ENCODE data around the gene SIM2.
"Not testable (repeated sequence)": the region's sequence is repeated elsewhere in the genome, so short reads cannot be mapped to it uniquely, and the experiment has no call there.

Gene SIM2

DNA sequence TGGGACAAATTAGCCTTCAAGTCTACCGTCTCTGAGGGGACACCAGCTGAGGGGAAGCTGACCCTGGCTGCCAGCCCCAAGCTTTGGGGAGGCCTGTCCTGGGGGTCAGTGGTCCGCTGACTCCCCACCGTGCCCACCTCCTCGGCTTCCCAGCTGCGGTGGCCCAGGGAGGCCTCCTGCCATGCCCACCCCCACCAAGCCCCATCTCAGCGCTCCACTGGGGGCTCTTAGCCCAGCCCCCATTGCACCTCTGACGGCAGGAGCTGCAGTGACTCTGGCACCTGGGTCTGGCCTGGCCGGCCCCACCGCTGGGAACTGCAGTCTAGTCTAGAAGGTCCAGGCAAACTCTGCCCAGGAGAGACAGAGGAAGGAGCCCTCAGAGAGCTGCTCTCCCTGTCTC is 30.2 kb upstream of the SIM2 start:
- WGBS, result 90% methylated on average over 9 of the region's 9 CpGs
- Histone ChIP-seq H3K9ac (ENCODE audit: low read depth, low read length) (no peak overlapping the region), H3K27me3 (ENCODE audit: insufficient read depth, low read length) (peaks cover 6% of the 10 kb centered on the region), H3K36me3 (ENCODE audit: insufficient read depth, low read length) (no peaks in the 10 kb centered on the region), H3K4me1 (ENCODE audit: insufficient read depth, low read length) (peaks cover 2% of the 10 kb centered on the region; the same call in 1 of the 2 replicates), H3K9me3 (ENCODE audit: insufficient read depth, low read depth, low read length) (no peaks in the 10 kb centered on the region), H3K4me3 (ENCODE audit: low read length) (no peak overlapping the region), H3K27ac (ENCODE audit: low read depth, low read length) (no peak overlapping the region)

DNA sequence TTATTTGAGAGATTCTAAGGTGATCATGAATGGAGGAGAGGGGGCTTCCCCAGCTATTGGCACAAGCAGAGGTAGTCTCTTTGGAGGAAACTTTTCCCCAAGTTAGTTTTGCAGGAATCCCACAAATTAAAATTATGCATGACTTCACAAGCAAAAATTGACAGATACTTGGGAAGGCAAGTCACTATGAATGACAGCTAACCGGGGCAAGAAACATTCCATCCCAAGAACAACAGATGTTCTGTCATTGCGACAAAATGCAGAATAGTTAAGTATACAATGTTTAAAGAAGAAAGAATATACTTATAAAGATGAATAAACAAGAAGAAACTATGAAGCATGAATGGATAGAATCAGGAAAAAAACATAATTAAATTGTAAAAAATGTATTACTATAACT is 27.1 kb upstream of the SIM2 start:
- WGBS, result 92% methylated on average over 1 of the region's 2 CpGs
- H3K4me1 ChIP-seq (ENCODE audit: insufficient read depth, low read length), result peaks cover 6% of the 10 kb centered on the region; the same call in 1 of the 2 replicates
- no peaks in the 10 kb centered on the region for H3K36me3 ChIP-seq (ENCODE audit: insufficient read depth, low read length)
- peaks cover 18% of the 10 kb centered on the region for H3K27me3 ChIP-seq (ENCODE audit: insufficient read depth, low read length)
- H3K9ac ChIP-seq (ENCODE audit: low read depth, low read length), result no peak overlapping the region
- no peak overlapping the region for H3K27ac ChIP-seq (ENCODE audit: low read depth, low read length)
- no peak overlapping the region for H3K4me3 ChIP-seq (ENCODE audit: low read length)
- H3K9me3 ChIP-seq (ENCODE audit: insufficient read depth, low read depth, low read length), result no peaks in the 10 kb centered on the region

DNA sequence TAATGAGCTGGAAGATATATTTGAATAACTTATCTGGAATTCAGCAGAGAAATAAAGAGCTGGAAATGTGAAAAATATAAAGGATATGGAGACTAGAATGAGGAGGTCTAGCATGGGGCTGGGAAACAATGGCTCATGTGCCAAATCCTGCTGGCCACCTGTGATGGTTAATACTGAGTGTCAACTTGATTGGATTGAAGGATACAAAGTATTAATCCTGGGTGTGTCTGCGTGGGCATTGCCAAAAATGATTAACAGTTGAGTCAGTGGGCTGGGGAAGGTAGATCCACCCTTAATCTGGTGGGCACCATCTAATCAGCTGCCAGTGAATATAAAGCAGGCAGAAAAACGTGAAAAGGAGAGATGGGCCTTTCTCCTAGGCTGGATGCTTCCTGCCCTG is 26.6 kb upstream of the SIM2 start:
- not testable (repeated sequence) for H3K4me3 ChIP-seq (ENCODE audit: low read length); H3K27ac ChIP-seq (ENCODE audit: low read depth, low read length); H3K4me1 ChIP-seq (ENCODE audit: insufficient read depth, low read length); H3K9me3 ChIP-seq (ENCODE audit: insufficient read depth, low read depth, low read length); H3K36me3 ChIP-seq (ENCODE audit: insufficient read depth, low read length); H3K9ac ChIP-seq (ENCODE audit: low read depth, low read length)
- WGBS, result 87% methylated on average over 2 of the region's 2 CpGs
- peaks cover 22% of the 10 kb centered on the region for H3K27me3 ChIP-seq (ENCODE audit: insufficient read depth, low read length)

DNA sequence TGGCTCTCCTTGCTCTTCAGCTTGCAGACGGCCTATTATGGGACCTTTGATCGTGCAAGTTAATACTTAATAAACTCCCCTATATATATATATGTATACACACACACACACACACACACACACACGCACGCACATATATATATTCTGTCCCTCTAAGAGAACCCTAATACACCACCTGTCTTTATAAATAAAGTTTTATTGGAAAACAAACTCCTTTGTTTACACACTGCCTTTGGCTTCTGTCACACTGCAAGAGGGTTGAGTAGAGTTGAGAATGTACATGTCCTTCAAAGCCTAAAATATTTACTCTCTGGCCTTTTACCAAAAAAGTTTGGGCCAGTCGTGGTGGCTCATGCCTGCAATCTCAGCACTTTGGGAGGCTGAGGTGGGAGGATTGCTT is 26.2 kb upstream of the SIM2 start:
- Histone ChIP-seq H3K27me3 (ENCODE audit: insufficient read depth, low read length) (peaks cover 26% of the 10 kb centered on the region), H3K9me3 (ENCODE audit: insufficient read depth, low read depth, low read length) (no peaks in the 10 kb centered on the region), H3K36me3 (ENCODE audit: insufficient read depth, low read length) (no peaks in the 10 kb centered on the region), H3K4me3 (ENCODE audit: low read length) (no peak overlapping the region), H3K4me1 (ENCODE audit: insufficient read depth, low read length) (peaks cover 9% of the 10 kb centered on the region; the same call in 1 of the 2 replicates), H3K9ac (ENCODE audit: low read depth, low read length) (no peak overlapping the region), H3K27ac (ENCODE audit: low read depth, low read length) (no peak overlapping the region)
- WGBS, result 94% methylated on average over 2 of the region's 5 CpGs

DNA sequence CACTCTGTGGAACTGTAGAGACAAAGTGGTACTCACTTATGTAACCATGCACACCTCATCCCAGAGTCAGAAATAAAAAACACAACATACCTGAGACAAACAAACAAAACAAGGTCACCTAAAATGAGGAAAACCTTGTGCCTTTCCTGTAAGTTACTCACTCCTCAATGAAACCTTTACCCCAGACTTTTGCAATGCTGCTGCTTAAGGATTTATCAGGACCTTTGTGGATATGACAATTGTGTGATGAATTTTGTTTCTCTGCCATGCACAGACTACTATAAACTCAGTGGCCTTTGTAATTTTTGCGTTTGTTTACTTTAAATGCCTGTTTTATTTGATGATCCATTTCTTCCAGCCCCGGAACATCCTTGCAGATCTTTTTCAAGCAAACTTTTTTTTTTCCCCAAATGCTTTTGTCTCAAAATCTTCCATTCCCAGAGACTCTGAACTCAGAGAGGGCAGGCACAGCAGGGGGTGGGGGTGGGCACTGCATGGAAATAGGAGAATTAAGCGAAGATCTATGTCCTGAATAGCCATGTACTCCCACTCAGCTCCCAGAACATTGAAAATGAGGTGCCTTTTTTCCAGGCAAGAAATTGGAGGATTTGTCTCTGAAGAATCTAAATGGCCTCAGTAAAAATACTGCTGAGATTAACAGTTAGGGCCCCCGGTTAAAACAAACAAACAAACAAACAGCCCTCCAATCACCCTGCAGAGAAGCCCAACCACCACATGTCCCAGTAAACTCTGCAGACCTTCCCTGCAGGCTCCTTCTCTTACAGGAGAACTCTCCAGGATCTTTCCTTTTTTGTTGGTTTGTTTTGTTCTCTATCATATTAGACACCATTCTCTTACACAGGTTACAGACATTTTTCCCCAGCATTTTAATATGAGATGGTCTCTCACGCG is 22.6 kb upstream of the SIM2 start:
- peaks cover 9% of the 10 kb centered on the region; the same call in 1 of the 2 replicates for H3K4me1 ChIP-seq (ENCODE audit: insufficient read depth, low read length)
- H3K9ac ChIP-seq (ENCODE audit: low read depth, low read length), result no peak overlapping the region
- peaks cover 10% of the 10 kb centered on the region; the same call in 1 of the 2 replicates for H3K9me3 ChIP-seq (ENCODE audit: insufficient read depth, low read depth, low read length)
- H3K36me3 ChIP-seq (ENCODE audit: insufficient read depth, low read length), result no peaks in the 10 kb centered on the region
- peaks cover 43% of the 10 kb centered on the region for H3K27me3 ChIP-seq (ENCODE audit: insufficient read depth, low read length)
- no peak overlapping the region for H3K27ac ChIP-seq (ENCODE audit: low read depth, low read length)
- WGBS, result 36% methylated on average over 6 of the region's 6 CpGs
- no peak overlapping the region for H3K4me3 ChIP-seq (ENCODE audit: low read length)

DNA sequence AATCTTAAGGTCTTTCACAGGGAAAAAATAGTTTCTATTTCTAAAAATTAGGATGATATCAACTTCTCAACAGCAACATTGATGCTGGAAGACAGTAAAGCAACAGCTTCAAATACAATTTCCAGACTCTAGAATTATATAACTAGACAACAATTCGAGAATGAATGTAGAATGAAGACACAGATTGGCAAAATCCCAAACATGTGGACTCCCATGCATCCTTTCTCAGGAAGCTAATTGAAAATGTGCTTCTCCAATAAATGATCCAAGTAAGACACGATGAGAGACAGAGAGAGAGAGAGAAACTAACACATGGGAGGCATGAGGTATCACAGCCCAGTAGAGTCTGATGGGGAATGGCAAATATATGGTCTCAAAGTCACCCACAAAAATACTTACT is 21.5 kb upstream of the SIM2 start:
- WGBS, result 100% methylated on average over 2 of the region's 2 CpGs
- H3K9me3 ChIP-seq (ENCODE audit: insufficient read depth, low read depth, low read length), result peaks cover 15% of the 10 kb centered on the region; the same call in 1 of the 2 replicates
- H3K36me3 ChIP-seq (ENCODE audit: insufficient read depth, low read length), result no peaks in the 10 kb centered on the region
- no peak overlapping the region for H3K9ac ChIP-seq (ENCODE audit: low read depth, low read length)
- peaks cover 9% of the 10 kb centered on the region; the same call in 1 of the 2 replicates for H3K4me1 ChIP-seq (ENCODE audit: insufficient read depth, low read length)
- no peak overlapping the region for H3K27ac ChIP-seq (ENCODE audit: low read depth, low read length)
- no peak overlapping the region for H3K4me3 ChIP-seq (ENCODE audit: low read length)
- peaks cover 43% of the 10 kb centered on the region for H3K27me3 ChIP-seq (ENCODE audit: insufficient read depth, low read length)

DNA sequence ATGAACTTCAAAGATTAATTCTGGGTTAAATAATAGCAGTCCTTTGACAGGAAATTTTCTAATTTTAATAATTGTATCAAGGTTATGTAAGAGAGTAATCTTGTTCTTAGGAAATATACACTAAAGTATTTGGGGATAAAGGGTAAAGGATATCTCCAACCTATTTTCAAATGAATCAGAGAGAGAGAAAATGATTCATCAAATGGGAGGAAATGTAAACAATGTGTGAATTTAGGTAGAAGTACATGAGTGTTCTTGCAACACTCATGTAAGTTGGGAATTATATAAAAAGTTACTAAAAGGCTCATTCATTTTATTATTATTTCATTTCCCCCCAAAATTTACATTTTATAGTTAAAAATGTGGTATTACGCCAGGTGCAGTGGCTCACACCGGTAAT is 20.4 kb upstream of the SIM2 start:
- no peak overlapping the region for H3K9ac ChIP-seq (ENCODE audit: low read depth, low read length)
- peaks cover 46% of the 10 kb centered on the region for H3K27me3 ChIP-seq (ENCODE audit: insufficient read depth, low read length)
- 95% methylated on average over 2 of the region's 2 CpGs for WGBS

DNA sequence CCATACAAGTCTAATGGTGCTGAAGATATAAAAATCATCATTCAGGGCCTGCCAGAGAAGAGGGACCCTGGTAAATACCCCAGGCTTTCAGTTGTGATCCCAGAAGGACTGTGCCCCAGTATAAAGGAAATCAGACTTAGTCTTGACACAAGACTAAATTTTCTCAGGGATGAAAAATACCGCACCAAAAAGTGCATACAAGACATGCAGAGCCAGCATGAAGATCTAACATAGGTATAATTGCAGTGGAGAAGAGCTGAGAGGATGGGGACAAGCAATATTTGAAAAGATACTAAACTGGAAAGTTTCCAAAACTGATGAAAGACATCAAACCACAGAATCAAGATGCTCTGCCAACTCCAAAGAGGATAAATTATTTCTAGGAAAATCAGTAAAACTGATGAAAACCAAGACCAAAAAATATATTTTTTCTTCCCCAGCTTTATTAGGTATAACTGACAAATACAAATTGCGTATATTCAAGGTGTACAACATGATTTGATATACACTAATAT is 17.7 kb upstream of the SIM2 start:
- Histone ChIP-seq H3K9me3 (ENCODE audit: insufficient read depth, low read depth, low read length) (peaks cover 15% of the 10 kb centered on the region; the same call in 1 of the 2 replicates), H3K27ac (ENCODE audit: low read depth, low read length) (no peak overlapping the region), H3K27me3 (ENCODE audit: insufficient read depth, low read length) (peaks cover 57% of the 10 kb centered on the region), H3K4me1 (ENCODE audit: insufficient read depth, low read length) (peaks cover 7% of the 10 kb centered on the region; the same call in 1 of the 2 replicates), H3K4me3 (ENCODE audit: low read length) (no peak overlapping the region), H3K9ac (ENCODE audit: low read depth, low read length) (no peak overlapping the region), H3K36me3 (ENCODE audit: insufficient read depth, low read length) (no peaks in the 10 kb centered on the region)
- 73% methylated on average over 1 of the region's 2 CpGs for WGBS

More for the DNA sequence above, 20.4 kb upstream of the SIM2 start:
- Histone ChIP-seq H3K36me3 (ENCODE audit: insufficient read depth, low read length) (no peaks in the 10 kb centered on the region), H3K27ac (ENCODE audit: low read depth, low read length) (no peak overlapping the region), H3K4me1 (ENCODE audit: insufficient read depth, low read length) (peaks cover 9% of the 10 kb centered on the region; the same call in 1 of the 2 replicates), H3K9me3 (ENCODE audit: insufficient read depth, low read depth, low read length) (peaks cover 15% of the 10 kb centered on the region; the same call in 1 of the 2 replicates), H3K4me3 (ENCODE audit: low read length) (no peak overlapping the region)

DNA sequence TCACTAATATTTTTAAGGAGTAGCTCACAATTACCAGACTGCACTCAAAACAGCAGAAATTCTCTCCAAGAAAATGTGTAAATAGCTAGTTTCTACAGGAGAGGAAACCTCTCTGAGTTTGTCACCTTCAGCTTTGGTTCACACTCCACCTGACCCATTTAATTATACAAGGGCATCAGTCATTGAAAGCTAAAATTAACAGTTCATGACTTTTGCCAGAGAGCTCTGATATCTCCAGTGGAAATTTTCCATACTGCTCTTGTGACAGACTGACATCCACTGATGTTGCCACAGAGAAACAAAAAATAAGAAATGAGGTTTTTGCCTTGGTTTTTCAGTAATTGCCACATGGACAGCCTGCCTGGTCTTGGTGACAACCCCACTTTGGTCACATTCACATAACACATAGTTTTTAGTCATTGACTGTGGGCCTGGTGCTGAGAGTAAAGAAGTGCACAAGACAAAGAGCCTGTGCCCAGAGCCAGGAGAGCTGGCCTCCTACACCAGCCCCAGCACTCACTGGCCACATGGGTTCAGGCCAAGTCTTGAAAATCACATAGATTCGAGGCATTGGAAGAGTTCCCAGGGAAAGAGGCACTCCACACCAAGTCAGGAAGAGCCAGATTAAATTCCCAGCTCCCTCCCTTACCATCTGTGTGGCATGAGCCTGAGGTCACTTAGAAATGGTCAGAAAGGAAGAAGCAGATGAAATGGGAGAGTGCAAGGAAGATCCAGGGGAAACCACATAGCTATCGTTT is 13.8 kb upstream of the SIM2 start:
- Histone ChIP-seq H3K4me3 (ENCODE audit: low read length) (no peak overlapping the region), H3K9ac (ENCODE audit: low read depth, low read length) (no peak overlapping the region), H3K9me3 (ENCODE audit: insufficient read depth, low read depth, low read length) (peaks cover 15% of the 10 kb centered on the region; the same call in 1 of the 2 replicates), H3K27ac (ENCODE audit: low read depth, low read length) (no peak overlapping the region), H3K27me3 (ENCODE audit: insufficient read depth, low read length) (peaks cover 69% of the 10 kb centered on the region), H3K4me1 (ENCODE audit: insufficient read depth, low read length) (no peaks in the 10 kb centered on the region), H3K36me3 (ENCODE audit: insufficient read depth, low read length) (no peaks in the 10 kb centered on the region)
- WGBS, result 53% methylated on average over 1 of the region's 2 CpGs

DNA sequence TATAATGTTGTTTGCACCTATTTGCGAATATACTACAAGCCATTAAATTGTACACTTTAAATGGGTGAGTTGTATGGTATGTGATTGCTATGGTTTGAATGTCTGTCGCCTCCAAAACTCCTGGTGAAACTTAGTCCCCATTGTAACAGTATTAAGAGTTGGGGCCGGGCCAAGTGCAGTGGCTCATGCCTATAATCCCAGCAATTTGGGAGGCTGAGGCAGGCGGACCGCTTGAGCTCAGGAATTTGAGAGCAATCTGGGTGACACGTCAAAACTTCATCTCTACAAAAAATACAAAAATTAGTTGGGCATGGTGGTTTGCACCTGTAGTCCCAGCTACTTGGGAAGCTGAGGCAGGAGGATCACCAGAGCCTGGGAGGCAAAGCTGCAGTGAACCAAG is 12.0 kb upstream of the SIM2 start:
- no peak overlapping the region for H3K27ac ChIP-seq (ENCODE audit: low read depth, low read length)
- no peaks in the 10 kb centered on the region; the same call in 1 of the 2 replicates for H3K9me3 ChIP-seq (ENCODE audit: insufficient read depth, low read depth, low read length)
- H3K4me3 ChIP-seq (ENCODE audit: low read length), result no peak overlapping the region
- no peaks in the 10 kb centered on the region for H3K4me1 ChIP-seq (ENCODE audit: insufficient read depth, low read length)
- WGBS, result 85% methylated on average over 5 of the region's 6 CpGs
- H3K9ac ChIP-seq (ENCODE audit: low read depth, low read length), result no peak overlapping the region
- peaks cover 85% of the 10 kb centered on the region for H3K27me3 ChIP-seq (ENCODE audit: insufficient read depth, low read length)
- no peaks in the 10 kb centered on the region for H3K36me3 ChIP-seq (ENCODE audit: insufficient read depth, low read length)

DNA sequence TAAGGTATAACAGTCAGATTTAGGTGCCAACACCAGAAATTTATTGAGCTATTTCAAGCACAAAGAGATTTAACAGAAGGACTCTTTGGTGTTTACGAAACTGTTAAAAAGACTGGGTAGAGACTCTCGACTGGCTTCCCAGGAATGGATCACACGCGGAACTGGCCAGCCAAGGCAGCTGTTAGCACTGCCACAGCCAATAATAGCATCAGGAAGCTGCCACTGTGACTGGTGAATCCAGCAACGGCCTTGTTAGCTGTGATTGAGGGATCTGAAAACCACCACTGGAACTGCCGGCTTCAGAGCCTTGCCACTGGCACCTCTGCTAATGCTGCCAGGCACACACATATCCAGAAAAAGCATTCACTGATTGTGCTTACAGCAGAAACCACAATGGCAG is 10.6 kb upstream of the SIM2 start:
- no peak overlapping the region for H3K27ac ChIP-seq (ENCODE audit: low read depth, low read length)
- H3K4me3 ChIP-seq (ENCODE audit: low read length), result no peak overlapping the region
- H3K27me3 ChIP-seq (ENCODE audit: insufficient read depth, low read length), result peaks cover 95% of the 10 kb centered on the region
- no peaks in the 10 kb centered on the region for H3K36me3 ChIP-seq (ENCODE audit: insufficient read depth, low read length)
- no peak overlapping the region for H3K9ac ChIP-seq (ENCODE audit: low read depth, low read length)
- no peaks in the 10 kb centered on the region for H3K9me3 ChIP-seq (ENCODE audit: insufficient read depth, low read depth, low read length)
- no peaks in the 10 kb centered on the region for H3K4me1 ChIP-seq (ENCODE audit: insufficient read depth, low read length)
- 78% methylated on average over 6 of the region's 6 CpGs for WGBS
